HEK293 (cell line): ENCODE data around the gene DPP9.

Source experiments
- CTCF ChIA-PET: fragments of 350-600 bp; formaldehyde crosslinking; extraction: SDS; loops from one replicate; lab custom pipeline; 2021; ENCODE audit warnings: antibody characterized with exemption; lab: Yijun Ruan, JAX
- POLR2A ChIA-PET: fragments of 300-600 bp; formaldehyde crosslinking; extraction: SDS; loops from one replicate; lab custom pipeline; 2020; ENCODE audit warnings: antibody characterized with exemption, inconsistent platforms; lab: Yijun Ruan, JAX
- H3K27ac ChIP-seq: fragments of 200-500 bp; sonication (Bioruptor generic); 2 replicates; pipeline ENCODE4 v1.5.1; 2014; ENCODE audit warnings: low read depth, low read length, control low read depth, inconsistent platforms; ENCODE audit errors: extremely low read depth
- H3K36me3 ChIP-seq, 2 experiments: fragments of 200-500 bp in 1 of 2; sonication (Bioruptor generic) in 1 of 2; 1 replicate in 1 of 2; 2 replicates in 1 of 2; pipeline ENCODE4 v1.5.1; 2014 to 2017; ENCODE audit warnings: inconsistent platforms in 2 of 2, low read length in 2 of 2; ENCODE audit not compliant: control insufficient read depth in 2 of 2, insufficient read depth in 1 of 2
- H3K4me1 ChIP-seq: fragments of 200-500 bp; sonication (Bioruptor generic); 2 replicates; pipeline ENCODE4 v1.5.1; 2014; ENCODE audit warnings: mild to moderate bottlenecking, low read length, inconsistent platforms; ENCODE audit not compliant: control insufficient read depth, insufficient read depth
- H3K4me3 ChIP-seq: 2 replicates; pipeline ENCODE4 v1.5.1; 2011; ENCODE audit warnings: low read depth, mild to moderate bottlenecking, control low read depth, low read length, moderate library complexity
- H3K9me3 ChIP-seq: fragments of 200-500 bp; sonication (Bioruptor generic); 2 replicates; pipeline ENCODE4 v1.5.1; 2014; ENCODE audit warnings: low read depth, low read length, inconsistent platforms; ENCODE audit not compliant: control insufficient read depth, insufficient read depth
- BCL11A ChIP-seq: fragments of 450-650 bp; formaldehyde crosslinking; IDR thresholded peaks from 2 replicates; pipeline ENCODE4 v1.5.1; 2016; ENCODE audit warnings: low read depth, missing biosample characterization, missing genetic modification characterization
- BCL11B ChIP-seq: fragments of 450-650 bp; formaldehyde crosslinking; IDR thresholded peaks from 2 replicates; pipeline ENCODE4 v1.5.1; 2016; ENCODE audit warnings: low read depth, missing biosample characterization, missing genetic modification characterization
- GFI1B ChIP-seq: fragments of 450-650 bp; formaldehyde crosslinking; IDR thresholded peaks from 2 replicates; pipeline ENCODE4 v1.5.1; 2016; ENCODE audit warnings: missing biosample characterization, missing genetic modification characterization
- GLI2 ChIP-seq: fragments of 450-650 bp; formaldehyde crosslinking; IDR thresholded peaks from 2 replicates; pipeline ENCODE4; 2017; ENCODE audit warnings: missing biosample characterization, missing genetic modification characterization, low read depth, borderline replicate concordance
- KLF8 ChIP-seq: fragments of 450-650 bp; formaldehyde crosslinking; IDR thresholded peaks from 2 replicates; pipeline ENCODE4 v1.5.1; 2016; ENCODE audit warnings: missing biosample characterization, missing genetic modification characterization
- OVOL3 ChIP-seq: fragments of 450-650 bp; formaldehyde crosslinking; IDR thresholded peaks from 2 replicates; pipeline ENCODE4 v1.5.1; 2016; ENCODE audit warnings: missing biosample characterization, missing genetic modification characterization
- PRDM1 ChIP-seq: fragments of 450-650 bp; formaldehyde crosslinking; IDR thresholded peaks from 2 replicates; pipeline ENCODE4; 2016; ENCODE audit warnings: missing biosample characterization, missing genetic modification characterization
- SCRT2 ChIP-seq: fragments of 450-650 bp; formaldehyde crosslinking; IDR thresholded peaks from 2 replicates; pipeline ENCODE4 v1.5.1; 2016; ENCODE audit warnings: missing biosample characterization, missing genetic modification characterization
- ZFHX2 ChIP-seq: fragments of 450-650 bp; formaldehyde crosslinking; conservative IDR thresholded peaks from 2 replicates; pipeline ENCODE4 v1.5.1; 2016; ENCODE audit warnings: missing biosample characterization, missing genetic modification characterization
- ZNF133 ChIP-seq: fragments of 450-650 bp; formaldehyde crosslinking; IDR thresholded peaks from 2 replicates; pipeline ENCODE4 v1.5.1; 2016; ENCODE audit warnings: missing biosample characterization, missing genetic modification characterization
- ZNF140 ChIP-seq: fragments of 450-650 bp; formaldehyde crosslinking; IDR thresholded peaks from 2 replicates; pipeline ENCODE4 v1.5.1; 2016; ENCODE audit warnings: missing biosample characterization, missing genetic modification characterization
- ZNF174 ChIP-seq: fragments of 450-650 bp; formaldehyde crosslinking; IDR thresholded peaks from 2 replicates; pipeline ENCODE4 v1.5.0; 2017; ENCODE audit warnings: missing biosample characterization, mild to moderate bottlenecking, missing genetic modification characterization
- ZNF202 ChIP-seq: fragments of 450-650 bp; formaldehyde crosslinking; IDR thresholded peaks from 2 replicates; pipeline ENCODE4 v1.5.1; 2016; ENCODE audit warnings: missing biosample characterization, missing genetic modification characterization, borderline replicate concordance
- ZNF223 ChIP-seq: fragments of 450-650 bp; formaldehyde crosslinking; IDR thresholded peaks from 2 replicates; pipeline ENCODE4 v1.5.1; 2016; ENCODE audit warnings: missing biosample characterization, missing genetic modification characterization
- ZNF23 ChIP-seq: fragments of 450-650 bp; formaldehyde crosslinking; IDR thresholded peaks from 2 replicates; pipeline ENCODE4 v1.5.1; 2016; ENCODE audit warnings: missing biosample characterization, missing genetic modification characterization, borderline replicate concordance
- ZNF239 ChIP-seq: fragments of 450-650 bp; formaldehyde crosslinking; IDR thresholded peaks from 2 replicates; pipeline ENCODE4 v1.5.1; 2016; ENCODE audit warnings: missing biosample characterization, missing genetic modification characterization
- ZNF24 ChIP-seq: fragments of 450-650 bp; formaldehyde crosslinking; IDR thresholded peaks from 2 replicates; pipeline ENCODE4 v1.5.1; 2016; ENCODE audit warnings: missing biosample characterization, missing genetic modification characterization
- ZNF266 ChIP-seq: fragments of 450-650 bp; formaldehyde crosslinking; IDR thresholded peaks from 2 replicates; pipeline ENCODE4 v1.5.1; 2016; ENCODE audit warnings: missing biosample characterization, missing genetic modification characterization, low read depth
- ZNF292 ChIP-seq: fragments of 450-650 bp; formaldehyde crosslinking; IDR thresholded peaks from 2 replicates; pipeline ENCODE4 v1.5.1; 2016; ENCODE audit warnings: low read depth, missing biosample characterization, missing genetic modification characterization, borderline replicate concordance
- ZNF341 ChIP-seq: fragments of 450-650 bp; formaldehyde crosslinking; IDR thresholded peaks from 2 replicates; pipeline ENCODE4; 2016; ENCODE audit warnings: low read depth, missing biosample characterization, missing genetic modification characterization
- ZNF37A ChIP-seq: fragments of 450-650 bp; IDR thresholded peaks from 2 replicates; pipeline ENCODE4 v1.5.1; 2018; ENCODE audit warnings: missing biosample characterization, missing genetic modification characterization
- ZNF473 ChIP-seq: fragments of 450-650 bp; formaldehyde crosslinking; IDR thresholded peaks from 2 replicates; pipeline ENCODE4 v1.5.1; 2017; ENCODE audit warnings: missing biosample characterization, missing genetic modification characterization
- ZNF510 ChIP-seq: fragments of 450-650 bp; formaldehyde crosslinking; IDR thresholded peaks from 2 replicates; pipeline ENCODE4 v1.5.1; 2018; ENCODE audit warnings: mild to moderate bottlenecking, missing genetic modification characterization, missing biosample characterization; ENCODE audit not compliant: insufficient replicate concordance
- ZNF561 ChIP-seq: fragments of 450-650 bp; IDR thresholded peaks from 2 replicates; pipeline ENCODE4 v1.5.1; 2018; ENCODE audit warnings: missing biosample characterization, missing genetic modification characterization, borderline replicate concordance
- ZNF623 ChIP-seq: fragments of 450-650 bp; formaldehyde crosslinking; IDR thresholded peaks from 2 replicates; pipeline ENCODE4 v1.5.1; 2016; ENCODE audit warnings: missing biosample characterization, missing genetic modification characterization
- ZNF626 ChIP-seq: fragments of 450-650 bp; sonication (Bioruptor Pico); formaldehyde crosslinking; IDR thresholded peaks from 2 replicates; pipeline ENCODE4 v1.5.1; 2018; ENCODE audit warnings: missing biosample characterization, missing genetic modification characterization, inconsistent platforms
- ZNF792 ChIP-seq: fragments of 450-650 bp; formaldehyde crosslinking; IDR thresholded peaks from 2 replicates; pipeline ENCODE4 v1.5.1; 2016; ENCODE audit warnings: missing biosample characterization, missing genetic modification characterization
- ZNF830 ChIP-seq: fragments of 450-650 bp; IDR thresholded peaks from 2 replicates; pipeline ENCODE4 v1.5.0; 2018; ENCODE audit warnings: missing biosample characterization, missing genetic modification characterization, low read depth, mild to moderate bottlenecking, moderate library complexity
- ZNF837 ChIP-seq: fragments of 450-650 bp; formaldehyde crosslinking; IDR thresholded peaks from 2 replicates; pipeline ENCODE4 v1.5.1; 2016; ENCODE audit warnings: missing biosample characterization, missing genetic modification characterization
- ZSCAN23 ChIP-seq: fragments of 450-650 bp; formaldehyde crosslinking; IDR thresholded peaks from 2 replicates; pipeline ENCODE4 v1.5.1; 2016; ENCODE audit warnings: missing biosample characterization, missing genetic modification characterization
- TF ChIP-seq, protein P1 (sequence below): fragments of 450-650 bp; formaldehyde crosslinking; IDR thresholded peaks from 2 replicates; pipeline ENCODE4 v1.5.1; 2017; ENCODE audit warnings: missing biosample characterization, missing genetic modification characterization
- TF ChIP-seq, protein P2 (sequence below): fragments of 450-650 bp; formaldehyde crosslinking; IDR thresholded peaks from 2 replicates; pipeline ENCODE4 v1.5.1; 2016; ENCODE audit warnings: missing biosample characterization, missing genetic modification characterization
- TF ChIP-seq, protein P3 (sequence below): fragments of 450-650 bp; formaldehyde crosslinking; IDR thresholded peaks from 2 replicates; pipeline ENCODE4 v1.5.1; 2016; ENCODE audit warnings: missing biosample characterization, missing genetic modification characterization, low read depth
- TF ChIP-seq, protein P4 (sequence below): fragments of 450-650 bp; formaldehyde crosslinking; IDR thresholded peaks from 2 replicates; pipeline ENCODE4 v1.5.1; 2017; ENCODE audit warnings: missing biosample characterization, missing genetic modification characterization

The DPP9 gene

DNA sequence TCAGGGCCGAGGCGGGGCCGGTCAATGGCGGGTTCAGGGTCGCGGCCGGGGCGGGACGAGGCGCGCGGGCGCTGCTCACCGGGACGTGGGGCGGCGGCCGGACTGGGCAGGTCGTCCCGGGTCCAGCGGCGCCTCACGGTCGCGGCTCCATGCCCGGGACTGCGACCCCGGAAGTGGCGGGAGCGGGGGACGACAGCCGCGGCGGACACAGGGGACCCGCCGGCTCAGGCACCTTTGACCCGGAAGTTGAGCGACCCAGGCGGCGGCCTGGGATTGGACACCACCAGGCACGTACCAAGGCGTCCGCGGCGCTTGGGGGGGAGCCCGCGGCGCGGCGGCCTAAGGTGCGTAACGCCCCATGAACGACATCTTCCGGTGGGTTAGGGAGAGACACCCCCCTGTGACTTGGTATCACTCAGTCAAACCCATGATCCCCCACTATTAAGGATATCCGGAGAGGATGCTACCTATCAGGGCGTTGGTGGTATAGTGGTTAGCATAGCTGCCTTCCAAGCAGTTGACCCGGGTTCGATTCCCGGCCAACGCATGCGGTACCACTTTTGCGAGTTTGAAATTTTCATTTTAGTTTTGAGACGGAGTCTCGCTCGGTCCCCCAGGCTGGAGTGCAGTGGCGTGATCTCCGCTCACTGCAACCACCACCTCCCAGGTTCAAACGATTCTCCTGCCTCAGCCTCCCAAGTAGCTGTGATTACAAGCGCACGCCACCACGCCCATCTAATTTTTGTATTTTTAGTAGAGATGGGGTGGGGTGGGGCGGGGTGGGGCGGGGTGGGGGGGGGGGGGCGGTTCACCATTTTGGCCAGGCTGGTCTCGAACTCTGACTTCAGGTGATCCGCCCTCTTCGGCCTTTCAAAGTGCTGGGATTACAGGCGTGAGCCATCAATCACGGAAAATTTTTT, at the start of gene DPP9:
DPP9 (minus strand) TSS at position 248 of the 920 bp plus-strand sequence. CDS start 3,936 bp downstream, outside the sequence.
- Histone ChIP-seq H3K4me1 (peaks cover 3% of the 10 kb centered on the region; the same call in 1 of the 2 replicates), H3K4me3 (peak within 1 kb of the TSS; percentile 97), H3K27ac (peak within 1 kb of the TSS; percentile 66; the same call in 1 of the 2 replicates), H3K9me3 (no peaks in the 10 kb centered on the region), H3K36me3 (peaks cover 2 to 31% of the 10 kb centered on the region in 2 experiments; a peak in 1 of 3 replicates)
- CTCF ChIA-PET, result interaction anchor here (0.7 to 2.5 kb wide), 4 partner anchors 64 to 84 kb away, joined by 3 to 26 read pairs (median 8); partner anchors contain the start of gene FEM1A
- POLR2A ChIA-PET, result interaction anchor here (2.7 kb wide), 1 partner anchor 67 kb away, joined by 13 read pairs; the partner anchor contains the start of gene FEM1A
- TF ChIP-seq KLF8 (tag by site-specific recombination) (peak; percentile 98), ZNF292 (tag by site-specific recombination) (no peak), ZNF792 (tag by site-specific recombination) (no peak), ZNF174 (no peak), GLI2 (tag by site-specific recombination) (no peak; the same call in 1 of the 2 replicates), ZNF837 (tag by site-specific recombination) (no peak), ZNF341 (peak; percentile 21; the same call in 1 of the 2 replicates), ZNF266 (tag by site-specific recombination) (no peak), ZSCAN23 (peak; percentile 97), ZNF473 (tag by site-specific recombination) (no peak), ZFHX2 (tag by site-specific recombination) (peak; percentile 66), ZNF133 (tag by site-specific recombination) (no peak), ZNF23 (no peak), ZNF239 (tag by site-specific recombination) (0 out of 2 replicates have a peak, but pooled peaks have one; percentile 15), BCL11B (tag by site-specific recombination) (no peak), ZNF37A (tag by site-specific recombination) (no peak), OVOL3 (peak; percentile 75; the same call in 1 of the 2 replicates), ZNF24 (tag by site-specific recombination) (peak; percentile 98), SCRT2 (tag by site-specific recombination) (no peak), ZNF223 (no peak), PRDM1 (tag by site-specific recombination) (no peak), ZNF626 (tag by site-specific recombination) (no peak), ZNF202 (tag by site-specific recombination) (no peak), ZNF561 (tag by site-specific recombination) (peak; percentile 97; the same call in 1 of the 2 replicates), ZNF140 (tag by site-specific recombination) (no peak), BCL11A (tag by site-specific recombination) (no peak; the same call in 1 of the 2 replicates), ZNF830 (tag by site-specific recombination) (no peak), ZNF510 (no peak), GFI1B (no peak), ZNF623 (tag by site-specific recombination) (peak; percentile 56)
- TF ChIP-seq, protein P1, sequence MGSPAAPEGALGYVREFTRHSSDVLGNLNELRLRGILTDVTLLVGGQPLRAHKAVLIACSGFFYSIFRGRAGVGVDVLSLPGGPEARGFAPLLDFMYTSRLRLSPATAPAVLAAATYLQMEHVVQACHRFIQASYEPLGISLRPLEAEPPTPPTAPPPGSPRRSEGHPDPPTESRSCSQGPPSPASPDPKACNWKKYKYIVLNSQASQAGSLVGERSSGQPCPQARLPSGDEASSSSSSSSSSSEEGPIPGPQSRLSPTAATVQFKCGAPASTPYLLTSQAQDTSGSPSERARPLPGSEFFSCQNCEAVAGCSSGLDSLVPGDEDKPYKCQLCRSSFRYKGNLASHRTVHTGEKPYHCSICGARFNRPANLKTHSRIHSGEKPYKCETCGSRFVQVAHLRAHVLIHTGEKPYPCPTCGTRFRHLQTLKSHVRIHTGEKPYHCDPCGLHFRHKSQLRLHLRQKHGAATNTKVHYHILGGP, result no peak
- TF ChIP-seq, protein P2, sequence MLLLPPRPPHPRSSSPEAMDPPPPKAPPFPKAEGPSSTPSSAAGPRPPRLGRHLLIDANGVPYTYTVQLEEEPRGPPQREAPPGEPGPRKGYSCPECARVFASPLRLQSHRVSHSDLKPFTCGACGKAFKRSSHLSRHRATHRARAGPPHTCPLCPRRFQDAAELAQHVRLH (tag by site-specific recombination), result peak; percentile 99
- TF ChIP-seq, protein P3, sequence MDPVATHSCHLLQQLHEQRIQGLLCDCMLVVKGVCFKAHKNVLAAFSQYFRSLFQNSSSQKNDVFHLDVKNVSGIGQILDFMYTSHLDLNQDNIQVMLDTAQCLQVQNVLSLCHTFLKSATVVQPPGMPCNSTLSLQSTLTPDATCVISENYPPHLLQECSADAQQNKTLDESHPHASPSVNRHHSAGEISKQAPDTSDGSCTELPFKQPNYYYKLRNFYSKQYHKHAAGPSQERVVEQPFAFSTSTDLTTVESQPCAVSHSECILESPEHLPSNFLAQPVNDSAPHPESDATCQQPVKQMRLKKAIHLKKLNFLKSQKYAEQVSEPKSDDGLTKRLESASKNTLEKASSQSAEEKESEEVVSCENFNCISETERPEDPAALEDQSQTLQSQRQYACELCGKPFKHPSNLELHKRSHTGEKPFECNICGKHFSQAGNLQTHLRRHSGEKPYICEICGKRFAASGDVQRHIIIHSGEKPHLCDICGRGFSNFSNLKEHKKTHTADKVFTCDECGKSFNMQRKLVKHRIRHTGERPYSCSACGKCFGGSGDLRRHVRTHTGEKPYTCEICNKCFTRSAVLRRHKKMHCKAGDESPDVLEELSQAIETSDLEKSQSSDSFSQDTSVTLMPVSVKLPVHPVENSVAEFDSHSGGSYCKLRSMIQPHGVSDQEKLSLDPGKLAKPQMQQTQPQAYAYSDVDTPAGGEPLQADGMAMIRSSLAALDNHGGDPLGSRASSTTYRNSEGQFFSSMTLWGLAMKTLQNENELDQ, result no peak
- TF ChIP-seq, protein P4, sequence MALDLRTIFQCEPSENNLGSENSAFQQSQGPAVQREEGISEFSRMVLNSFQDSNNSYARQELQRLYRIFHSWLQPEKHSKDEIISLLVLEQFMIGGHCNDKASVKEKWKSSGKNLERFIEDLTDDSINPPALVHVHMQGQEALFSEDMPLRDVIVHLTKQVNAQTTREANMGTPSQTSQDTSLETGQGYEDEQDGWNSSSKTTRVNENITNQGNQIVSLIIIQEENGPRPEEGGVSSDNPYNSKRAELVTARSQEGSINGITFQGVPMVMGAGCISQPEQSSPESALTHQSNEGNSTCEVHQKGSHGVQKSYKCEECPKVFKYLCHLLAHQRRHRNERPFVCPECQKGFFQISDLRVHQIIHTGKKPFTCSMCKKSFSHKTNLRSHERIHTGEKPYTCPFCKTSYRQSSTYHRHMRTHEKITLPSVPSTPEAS (tag by site-specific recombination), result peak; percentile 37; the same call in 1 of the 2 replicates
